ENCODE measurements around the gene NEDD9.

NEDD9 gene

GRCh38 chr6:11139051-11139960 is 93.2 kb downstream of the NEDD9 start:
- no peak for DNase-seq

- no peak for DNase-seq
Measured at GRCh38 chr6:11136809-11137208, 95.7 kb downstream of the NEDD9 start.
